ENCODE measurements around the gene LIMS1.
A peak's percentile ranks its signal among the peaks of the same experiment; 100 is the strongest.
"Not testable (repeated sequence)": the region's sequence is repeated elsewhere in the genome, so short reads cannot be mapped to it uniquely, and the experiment has no call there.

Gene LIMS1

GRCh38 chr2:108588070-108588668 is 53.9 kb downstream of the LIMS1 start:
- no peak for DNase-seq

- no peak for DNase-seq
Observed at GRCh38 chr2:108589372-108589771, 55.1 kb downstream of the LIMS1 start.

- DNase-seq, result no peak
Observed at GRCh38 chr2:108589781-108590180, 55.5 kb downstream of the LIMS1 start.

DNA sequence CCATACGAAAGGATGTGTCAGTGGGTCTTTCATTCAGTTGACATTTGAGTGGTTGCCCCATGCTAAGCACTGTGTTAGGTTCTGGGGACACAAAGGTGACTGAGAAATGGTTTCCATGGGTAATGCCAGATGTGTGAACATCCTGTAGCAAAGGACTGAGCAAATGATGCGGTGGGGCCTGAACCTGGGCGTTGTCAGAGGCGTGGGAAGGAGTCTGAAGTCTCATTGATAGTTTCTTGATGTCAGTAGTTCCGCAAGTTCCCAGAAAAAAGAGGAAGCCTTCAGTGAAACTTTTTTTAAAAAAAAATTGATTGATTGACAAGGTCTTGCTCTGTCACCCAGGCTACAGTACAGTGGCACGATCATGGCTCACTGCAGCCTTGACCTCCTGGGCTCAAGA is 56.9 kb downstream of the LIMS1 start:
- no peak for DNase-seq

GRCh38 chr2:108593547-108594098 is 59.4 kb downstream of the LIMS1 start:
- DNase-seq, result no peak

DNA sequence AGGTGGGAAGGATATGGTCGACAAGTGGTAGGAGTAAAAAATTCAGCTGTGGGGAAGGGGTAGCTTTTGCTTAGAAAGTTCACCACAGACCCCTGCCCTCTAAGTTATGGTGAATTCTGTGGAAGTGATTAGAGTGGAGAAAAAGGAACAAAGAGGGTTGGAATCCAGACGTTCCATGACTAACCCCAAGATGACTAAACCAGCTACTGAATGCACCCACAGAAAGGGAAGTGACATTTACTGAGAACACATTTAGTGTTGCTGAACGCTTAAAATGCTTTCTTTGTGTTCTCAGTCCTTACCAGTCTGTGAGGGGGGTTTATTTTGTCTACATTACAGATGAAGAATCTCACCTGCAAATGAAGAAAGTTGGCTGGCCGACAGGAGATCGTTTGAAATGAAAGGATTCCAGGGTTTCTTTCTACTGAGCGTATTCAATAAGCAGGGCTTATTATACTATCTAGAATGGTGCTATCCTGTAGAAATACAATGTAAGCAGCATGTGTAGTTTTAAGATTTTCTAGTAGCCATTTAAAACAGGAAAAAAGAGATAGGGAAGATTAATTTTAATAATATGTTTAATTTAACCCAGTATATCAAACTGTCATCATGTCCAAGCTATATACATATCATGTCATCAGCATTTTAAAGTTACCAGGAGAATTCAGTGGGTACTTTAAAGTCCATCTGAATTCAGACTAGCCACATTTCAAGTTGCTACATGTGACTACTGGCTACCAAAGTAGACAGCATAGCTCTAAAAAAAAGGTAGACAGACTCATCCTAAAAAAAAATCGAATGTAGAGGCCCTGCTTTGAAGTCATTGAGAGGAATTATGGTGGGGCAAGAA is 60.1 kb downstream of the LIMS1 start:
- no peak for DNase-seq

DNA sequence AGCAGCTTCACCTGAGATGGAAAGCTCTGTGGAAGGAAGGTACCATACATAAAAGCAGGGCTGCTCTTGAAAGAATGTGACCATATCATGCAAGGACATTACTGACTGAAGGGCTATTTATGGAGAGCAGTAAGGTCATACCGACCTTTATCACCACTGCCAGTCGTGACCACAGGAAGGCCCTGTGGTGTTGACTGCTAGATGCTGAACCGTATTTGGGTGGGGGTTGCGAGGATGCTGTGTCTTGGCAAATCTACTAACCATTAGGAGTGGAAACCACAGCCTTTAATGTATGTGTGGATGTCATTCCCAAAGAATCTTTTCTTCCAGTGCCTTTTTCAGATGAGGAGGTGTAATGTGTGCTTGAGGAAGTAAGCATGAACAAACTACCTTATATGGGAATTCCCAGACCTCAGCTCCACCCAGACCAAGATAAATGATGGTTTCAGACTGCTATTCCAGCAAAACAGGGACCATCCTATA is 60.8 kb downstream of the LIMS1 start:
- DNase-seq, result no peak

- DNase-seq, result not testable (repeated sequence)
Observed at GRCh38 chr2:108595771-108596170, 61.5 kb downstream of the LIMS1 start.

- DNase-seq, result not testable (repeated sequence)
Observed at GRCh38 chr2:108597105-108597744, 63.0 kb downstream of the LIMS1 start.

GRCh38 chr2:108601199-108601598 is 66.9 kb downstream of the LIMS1 start:
- DNase-seq, result not testable (repeated sequence)

DNA sequence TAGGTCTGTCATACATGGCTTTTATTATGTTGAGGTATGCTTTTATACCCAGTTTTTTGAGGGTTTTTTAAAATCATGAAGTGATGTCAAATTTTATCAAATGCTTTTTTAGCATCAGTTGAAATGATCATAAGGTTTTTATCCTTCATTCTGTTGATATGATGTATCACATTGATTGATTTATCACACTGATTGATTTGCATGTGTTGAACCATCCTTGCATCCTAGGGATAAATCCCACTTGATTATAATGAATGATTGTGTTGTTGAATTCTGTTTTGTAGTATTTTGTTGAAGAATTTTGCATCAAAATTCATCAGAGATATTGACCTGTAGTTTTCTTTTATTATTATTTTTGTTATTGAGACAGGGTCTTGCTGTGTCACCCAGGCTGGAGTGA is 68.2 kb downstream of the LIMS1 start:
- no peak for DNase-seq

- no peak for DNase-seq
Observed at GRCh38 chr2:108604196-108604595, 69.9 kb downstream of the LIMS1 start.

DNA sequence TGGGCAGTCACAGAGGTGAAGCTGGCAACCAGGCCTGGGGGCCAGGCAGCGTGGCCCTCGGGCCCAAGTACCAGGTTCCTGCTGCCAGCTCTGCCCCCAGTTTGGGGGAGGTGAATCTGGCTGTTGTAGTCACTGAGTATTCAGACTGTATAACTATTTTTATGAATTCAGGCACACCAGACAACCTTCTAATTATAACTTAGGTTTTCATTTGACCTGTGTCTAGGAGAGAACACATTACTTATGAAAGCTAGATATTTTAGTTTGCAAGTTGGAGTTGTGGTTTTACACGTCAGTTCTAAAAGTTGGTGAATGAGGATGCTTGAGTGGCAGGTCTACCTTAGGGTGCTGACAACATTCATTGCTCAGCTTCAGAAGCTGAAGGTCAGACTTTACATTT is 71.7 kb downstream of the LIMS1 start:
- DNase-seq, result no peak

DNA sequence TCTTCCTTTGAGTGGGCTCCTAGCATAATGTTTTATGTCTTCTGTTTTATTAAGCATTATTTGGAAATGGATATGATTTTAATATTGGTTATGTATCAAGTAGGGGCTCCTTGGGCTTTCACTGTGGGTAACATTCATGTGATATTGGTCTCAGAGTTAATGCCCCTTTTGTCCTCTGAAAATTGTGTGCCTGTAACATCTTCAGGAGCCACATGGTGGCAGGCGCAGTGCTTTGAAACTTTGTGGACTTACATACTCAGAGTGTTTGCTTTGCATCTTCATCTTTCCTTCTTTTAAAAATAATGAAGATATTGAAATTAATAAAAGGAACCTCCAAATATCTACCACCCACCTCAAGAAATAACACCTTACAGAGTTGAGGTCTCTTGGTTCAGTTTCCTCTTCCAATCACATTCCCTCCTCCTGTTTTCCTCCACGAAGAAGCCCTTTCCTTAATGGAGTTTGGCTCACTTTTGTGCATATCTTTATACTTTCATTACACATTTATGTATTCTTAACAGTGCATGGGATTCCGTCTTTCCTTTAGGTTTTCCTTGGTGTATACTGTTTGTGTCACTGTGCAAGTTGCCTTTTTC is 73.5 kb downstream of the LIMS1 start:
- peak; percentile 57 for DNase-seq

GRCh38 chr2:108611021-108611420 is 76.8 kb downstream of the LIMS1 start:
- DNase-seq, result no peak

GRCh38 chr2:108612153-108612513 is 77.9 kb downstream of the LIMS1 start:
- no peak for DNase-seq

GRCh38 chr2:108612514-108613183 is 78.4 kb downstream of the LIMS1 start:
- peak; percentile 52 for DNase-seq

- DNase-seq, result no peak
Observed at GRCh38 chr2:108613261-108614042, 79.2 kb downstream of the LIMS1 start.

GRCh38 chr2:108614043-108614545 is 79.8 kb downstream of the LIMS1 start:
- DNase-seq, result no peak

DNA sequence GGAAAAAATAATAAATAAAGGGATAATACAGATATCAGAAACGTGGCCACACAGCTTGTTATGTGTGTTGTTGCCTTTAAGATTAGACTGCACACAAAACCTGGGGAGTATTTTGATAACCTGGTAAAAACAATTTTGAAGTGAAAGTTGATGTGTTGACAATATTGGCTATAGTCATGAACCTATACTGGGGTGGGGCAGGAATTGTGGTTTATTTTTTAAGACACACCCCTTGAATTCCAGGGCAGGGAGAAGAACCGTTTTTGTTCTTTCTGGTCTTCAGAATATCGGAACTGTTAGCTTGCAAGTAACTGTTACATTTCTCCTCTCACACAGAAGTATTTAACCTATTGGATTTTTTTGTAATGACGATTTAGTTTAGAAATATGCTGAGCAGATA is 80.4 kb downstream of the LIMS1 start:
- no peak for DNase-seq

DNA sequence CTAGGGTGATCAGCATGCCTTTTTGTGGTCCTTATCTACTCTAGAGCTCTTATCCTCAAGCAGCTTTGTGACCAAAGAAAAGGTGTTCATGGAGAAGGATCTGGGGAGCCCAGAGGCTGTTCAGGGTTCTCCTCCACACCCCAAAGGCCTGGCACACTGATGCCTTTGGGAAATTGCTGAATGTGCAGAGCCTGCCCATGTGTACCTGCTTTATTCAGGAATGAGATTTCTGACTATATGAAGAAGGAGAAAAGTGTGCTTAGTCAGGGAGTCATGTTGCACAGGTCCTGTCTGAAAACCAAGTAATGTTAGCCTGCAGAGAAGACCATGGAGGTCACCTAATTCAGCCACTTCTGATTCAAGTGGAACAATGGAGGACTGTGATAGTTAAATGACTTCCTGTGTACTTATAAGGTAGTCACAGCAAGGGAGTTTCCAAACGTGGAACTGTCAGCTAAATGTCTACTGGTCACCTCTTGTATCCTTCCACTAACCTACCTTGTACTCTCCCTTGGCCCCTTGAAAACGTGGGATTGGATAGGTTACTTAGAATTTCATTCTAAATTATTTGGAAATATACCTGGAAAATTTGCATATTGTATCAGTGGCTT is 81.3 kb downstream of the LIMS1 start:
- no peak for DNase-seq

All from activated T-cell treated with anti-CD3 and anti-CD28 coated beads, Interleukin-2, amount 50 U/mL, for 1 hour (primary cell).